Natural killer cell (primary cell): ENCODE data around the gene LAP3. TPM values are rescaled to one million over a fixed set of nuclear protein-coding genes. Genes with fewer than 3 reads are reported as not detected.

ENCODE experiments used
- ATAC-seq, 3 donors: fragments of 150-1000 bp in 2 of 3; fragments of 200-7000 bp in 1 of 3; cut with Tn5 transposase; 1 replicate in 1 of 3; 2 replicates in 2 of 3; pipeline ENCODE4 v1.10.0; 2021; ENCODE audit warnings: mild to moderate bottlenecking in 2 of 3, moderate library complexity in 2 of 3
- DNase-seq, 2 donors: peaks; one replicate each; pipeline versions ENCODE4 v3.0.0 to v3.0.0-alpha.2; 2013 to 2021; ENCODE audit warnings: mixed read lengths in 1 of 2
- H3K27ac ChIP-seq: one replicate; pipeline ENCODE4 v1.5.1; 2013; ENCODE audit warnings: mild to moderate bottlenecking, low read length
- H3K27me3 ChIP-seq: one replicate; pipeline ENCODE4 v1.6.1; 2013; ENCODE audit warnings: low read length; ENCODE audit not compliant: control insufficient read depth, insufficient read depth
- H3K36me3 ChIP-seq: one replicate; pipeline ENCODE4 v1.6.1; 2013; ENCODE audit warnings: low read length; ENCODE audit not compliant: control insufficient read depth, insufficient read depth
- H3K4me1 ChIP-seq: one replicate; pipeline ENCODE4 v1.6.1; 2013; ENCODE audit warnings: low read length; ENCODE audit not compliant: control insufficient read depth, insufficient read depth
- H3K4me3 ChIP-seq: one replicate; pipeline ENCODE4 v1.5.1; 2013; ENCODE audit warnings: low read length
- H3K9me3 ChIP-seq: one replicate; pipeline ENCODE4 v1.6.1; 2013; ENCODE audit warnings: low read length; ENCODE audit not compliant: control insufficient read depth, insufficient read depth
- H3K27ac Mint-ChIP-seq, 2 donors: one replicate each; pipeline ENCODE4 v1.8.0; 2022; ENCODE audit warnings: mild to moderate bottlenecking in 2 of 2, mixed read lengths in 2 of 2, moderate library complexity in 1 of 2
- H3K27me3 Mint-ChIP-seq, 2 donors: one replicate each; pipeline ENCODE4 v1.8.0; 2022; ENCODE audit warnings: low read depth in 2 of 2, mixed read lengths in 2 of 2
- H3K36me3 Mint-ChIP-seq: one replicate; pipeline ENCODE4 v1.8.0; 2022; ENCODE audit warnings: mixed read lengths
- H3K4me1 Mint-ChIP-seq, 2 donors: one replicate each; pipeline ENCODE4 v1.8.0; 2022; ENCODE audit warnings: mixed read lengths in 2 of 2
- H3K4me3 Mint-ChIP-seq: one replicate; pipeline ENCODE4 v1.8.0; 2022; ENCODE audit warnings: mild to moderate bottlenecking, moderate library complexity, mixed read lengths
- H3K9me3 Mint-ChIP-seq, 2 donors: one replicate each; pipeline ENCODE4 v1.8.0; 2022; ENCODE audit warnings: mixed read lengths in 2 of 2
- WGBS: methylation state at CpG from one replicate; pipeline ENCODE4 v1.1.7; 2013; ENCODE audit warnings: missing lambda C conversion rate; ENCODE audit not compliant: insufficient coverage; 5-methylcytosine and 5-hydroxymethylcytosine counted together
- intact Hi-C: fragments of 100-400 bp; cut with micrococcal nuclease; formaldehyde crosslinking; loops from one replicate; pipeline ENCODE4 v1.14.2; 2022
- total RNA-seq, 4 donors: library from RNA; stranded (reverse); fragments of 120-200 nt in 1 of 4; gene quantifications; one replicate each; pipeline versions ENCODE4 v1.2.3 to v1.2.4, GENCODE V29; 2013 to 2022
- TF ChIP-seq, protein P1 (sequence below): fragments of 200-600 bp; IDR thresholded peaks from one replicate; pipeline ENCODE4 v1.8.0; 2022; ENCODE audit warnings: antibody characterized with exemption

LAP3 gene
- total RNA-seq, 3 donors from 2014 or later (not counting 1 experiment from before 2014, with no cell fraction given): 68.2 to 76.1 (median 71.6) TPM

DNA sequence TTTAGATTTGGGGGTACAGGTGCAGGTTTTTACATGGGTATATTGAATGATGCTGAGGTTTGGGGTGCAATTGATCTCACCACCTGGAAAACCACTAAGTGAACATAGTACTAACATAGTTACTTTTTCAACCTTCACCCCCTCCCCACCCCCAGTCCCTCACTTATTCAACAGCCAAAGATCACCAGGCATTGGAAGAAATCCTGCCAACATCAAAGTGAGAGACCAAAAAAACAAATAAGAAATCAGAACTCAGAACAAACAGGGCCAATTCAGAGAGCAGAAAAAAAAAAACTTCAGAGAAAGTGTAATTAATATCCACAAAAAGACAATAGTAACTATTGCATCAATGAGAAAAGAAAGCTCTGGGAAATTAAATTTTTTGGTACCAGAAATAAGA is 20.5 kb upstream of the LAP3 start:
- Mint-ChIP-seq H3K4me3 (no peak overlapping the region), H3K9me3 (no peaks in the 10 kb centered on the region), H3K4me1 (no peaks in the 10 kb centered on the region), H3K27me3 (peaks cover 16 to 18% of the 10 kb centered on the region in 2 donors), H3K36me3 (no peaks in the 10 kb centered on the region), H3K27ac (no peak overlapping the region)
- H3K27me3 ChIP-seq: no peaks in the 10 kb centered on the region
- no peaks in the 10 kb centered on the region for H3K9me3 ChIP-seq
- ATAC-seq (no peak), DNase-seq (no peak)
- no peaks in the 10 kb centered on the region for H3K36me3 ChIP-seq
- H3K4me3 ChIP-seq: no peak overlapping the region
- H3K4me1 ChIP-seq: no peaks in the 10 kb centered on the region
- TF ChIP-seq, protein P1, sequence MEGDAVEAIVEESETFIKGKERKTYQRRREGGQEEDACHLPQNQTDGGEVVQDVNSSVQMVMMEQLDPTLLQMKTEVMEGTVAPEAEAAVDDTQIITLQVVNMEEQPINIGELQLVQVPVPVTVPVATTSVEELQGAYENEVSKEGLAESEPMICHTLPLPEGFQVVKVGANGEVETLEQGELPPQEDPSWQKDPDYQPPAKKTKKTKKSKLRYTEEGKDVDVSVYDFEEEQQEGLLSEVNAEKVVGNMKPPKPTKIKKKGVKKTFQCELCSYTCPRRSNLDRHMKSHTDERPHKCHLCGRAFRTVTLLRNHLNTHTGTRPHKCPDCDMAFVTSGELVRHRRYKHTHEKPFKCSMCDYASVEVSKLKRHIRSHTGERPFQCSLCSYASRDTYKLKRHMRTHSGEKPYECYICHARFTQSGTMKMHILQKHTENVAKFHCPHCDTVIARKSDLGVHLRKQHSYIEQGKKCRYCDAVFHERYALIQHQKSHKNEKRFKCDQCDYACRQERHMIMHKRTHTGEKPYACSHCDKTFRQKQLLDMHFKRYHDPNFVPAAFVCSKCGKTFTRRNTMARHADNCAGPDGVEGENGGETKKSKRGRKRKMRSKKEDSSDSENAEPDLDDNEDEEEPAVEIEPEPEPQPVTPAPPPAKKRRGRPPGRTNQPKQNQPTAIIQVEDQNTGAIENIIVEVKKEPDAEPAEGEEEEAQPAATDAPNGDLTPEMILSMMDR: no peak
- H3K27ac ChIP-seq: no peak overlapping the region
- intact Hi-C loops: no loop called here

DNA sequence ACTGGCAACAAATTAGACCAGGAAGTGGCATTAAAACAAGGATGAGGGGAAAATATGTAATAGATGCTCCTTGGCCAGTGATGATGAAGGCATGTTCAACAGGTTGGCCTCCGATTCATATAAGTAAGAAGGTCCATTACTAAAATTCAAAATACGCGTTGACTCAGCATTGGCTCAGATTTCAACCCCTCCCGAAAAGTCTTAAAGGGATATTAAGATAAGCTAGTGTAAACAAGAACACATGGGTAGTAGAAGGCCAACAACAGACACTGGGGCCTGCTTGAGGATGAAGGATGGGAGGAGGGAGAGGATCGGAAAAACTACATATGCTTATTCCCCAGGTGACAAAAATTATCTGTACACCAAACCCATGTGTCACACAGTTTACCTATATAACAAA is 19.1 kb upstream of the LAP3 start:
- DNase-seq: no peak
- intact Hi-C loops: no loop called here
- Mint-ChIP-seq H3K4me3 (no peak overlapping the region), H3K9me3 (no peaks in the 10 kb centered on the region), H3K4me1 (no peaks in the 10 kb centered on the region), H3K27ac (no peak overlapping the region), H3K36me3 (no peaks in the 10 kb centered on the region), H3K27me3 (peaks cover 16 to 18% of the 10 kb centered on the region in 2 donors)
- 97% methylated on average over 4 of the region's 5 CpGs for WGBS
- no peak overlapping the region for H3K4me3 ChIP-seq
- no peaks in the 10 kb centered on the region for H3K4me1 ChIP-seq
- ATAC-seq: no peak
- TF ChIP-seq, protein P1: no peak
- no peaks in the 10 kb centered on the region for H3K27me3 ChIP-seq
- no peaks in the 10 kb centered on the region for H3K36me3 ChIP-seq
- no peak overlapping the region for H3K27ac ChIP-seq
- no peaks in the 10 kb centered on the region for H3K9me3 ChIP-seq

DNA sequence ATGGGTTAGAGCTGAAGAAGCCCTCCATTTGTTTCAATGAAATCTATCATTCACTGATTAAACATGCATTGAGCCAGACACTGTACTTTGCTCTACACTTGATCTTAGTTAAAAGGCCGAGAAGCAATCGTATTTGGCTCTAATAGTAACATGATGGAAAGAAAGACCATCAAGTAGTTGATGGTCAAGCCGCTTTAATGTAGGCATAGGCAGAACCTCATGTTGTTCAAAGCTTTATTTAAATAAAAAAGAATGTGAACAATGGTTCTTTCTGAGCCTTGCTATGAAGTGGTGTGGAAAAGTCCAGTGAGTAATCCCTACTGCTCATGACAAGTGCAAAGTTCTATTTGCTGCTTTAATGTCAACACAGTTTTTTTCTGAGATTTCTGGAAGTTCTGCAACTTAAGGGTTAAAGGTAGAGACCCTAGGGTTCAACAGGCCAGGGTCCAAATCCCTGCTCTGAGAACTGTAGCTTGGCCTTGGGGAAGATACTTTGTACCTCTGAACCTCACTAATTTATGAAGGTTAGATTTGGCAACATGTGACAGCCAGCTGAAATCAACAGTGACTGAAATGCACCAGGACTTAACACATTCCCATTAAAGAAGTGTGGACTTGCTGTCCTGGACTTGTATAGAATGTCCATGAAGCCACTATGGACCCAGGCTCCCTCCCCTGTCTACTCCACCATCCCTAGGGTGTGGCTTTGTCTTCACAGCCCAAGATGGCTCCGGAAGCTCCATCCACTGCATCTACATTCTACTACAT is 17.9 kb upstream of the LAP3 start:
- TF ChIP-seq, protein P1: no peak
- Histone ChIP-seq H3K27me3 (no peaks in the 10 kb centered on the region), H3K27ac (no peak overlapping the region), H3K4me3 (no peak overlapping the region), H3K36me3 (no peaks in the 10 kb centered on the region), H3K4me1 (no peaks in the 10 kb centered on the region), H3K9me3 (no peaks in the 10 kb centered on the region)
- WGBS: 95% methylated on average over 4 of the region's 4 CpGs
- no peaks in the 10 kb centered on the region for H3K4me1 Mint-ChIP-seq
- H3K4me3 Mint-ChIP-seq: no peak overlapping the region
- no peaks in the 10 kb centered on the region for H3K9me3 Mint-ChIP-seq
- H3K36me3 Mint-ChIP-seq: no peaks in the 10 kb centered on the region
- no peak for DNase-seq
- no peak for ATAC-seq
- H3K27ac Mint-ChIP-seq: no peak overlapping the region
- intact Hi-C loops: no loop called here
- H3K27me3 Mint-ChIP-seq: peaks cover 16 to 18% of the 10 kb centered on the region in 2 donors

DNA sequence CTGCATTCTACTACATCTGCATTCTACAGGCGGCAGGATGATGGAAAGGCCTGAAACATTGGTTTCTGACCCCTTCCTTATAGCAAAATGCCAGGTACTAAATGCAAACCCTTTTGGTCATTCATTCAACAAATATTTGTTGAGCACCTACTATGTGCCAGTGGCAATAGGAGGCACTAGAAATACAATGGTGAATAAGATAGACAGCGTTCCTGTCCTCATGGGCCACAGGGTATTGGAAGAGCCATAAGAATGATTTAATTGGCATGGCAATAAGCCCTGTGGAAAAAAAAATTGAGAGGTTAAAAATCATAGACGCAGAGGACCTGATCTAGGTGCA is 17.3 kb upstream of the LAP3 start:
- ATAC-seq (no peak), DNase-seq (no peak)
- H3K36me3 Mint-ChIP-seq: no peaks in the 10 kb centered on the region
- 85% methylated on average over 3 of the region's 3 CpGs for WGBS
- intact Hi-C loops: no loop called here
- Histone ChIP-seq H3K4me3 (no peak overlapping the region), H3K9me3 (no peaks in the 10 kb centered on the region), H3K4me1 (no peaks in the 10 kb centered on the region), H3K36me3 (no peaks in the 10 kb centered on the region), H3K27ac (no peak overlapping the region), H3K27me3 (no peaks in the 10 kb centered on the region)
- TF ChIP-seq, protein P1: no peak
- H3K27ac Mint-ChIP-seq: no peak overlapping the region
- no peaks in the 10 kb centered on the region for H3K9me3 Mint-ChIP-seq
- H3K4me1 Mint-ChIP-seq: no peaks in the 10 kb centered on the region
- peaks cover 14 to 16% of the 10 kb centered on the region in 2 donors for H3K27me3 Mint-ChIP-seq
- no peak overlapping the region for H3K4me3 Mint-ChIP-seq
